Peyer's patch (tissue), 4 donors: ENCODE results near the gene HAUS1.
"Not testable (repeated sequence)": the region's sequence is repeated elsewhere in the genome, so short reads cannot be mapped to it uniquely, and the experiment has no call there.

Experiments
- POLR2A ChIP-seq, 2 donors: fragments of 450-650 bp; IDR thresholded peaks; one replicate each; pipeline ENCODE4 v1.5.1; 2017; ENCODE audit warnings: antibody characterized with exemption in 2 of 2, mild to moderate bottlenecking in 2 of 2, moderate library complexity in 2 of 2
- TF ChIP-seq, protein P1 (sequence below), 6 experiments: fragments of 450-650 bp in 4 of 6; fragments of 200-600 bp in 2 of 6; sonication (generic) in 1 of 6; IDR thresholded peaks; one replicate each; pipeline ENCODE4 v1.5.1; 2017 to 2019; ENCODE audit warnings: antibody characterized with exemption in 6 of 6, mild to moderate bottlenecking in 3 of 6, moderate library complexity in 1 of 6

DNA sequence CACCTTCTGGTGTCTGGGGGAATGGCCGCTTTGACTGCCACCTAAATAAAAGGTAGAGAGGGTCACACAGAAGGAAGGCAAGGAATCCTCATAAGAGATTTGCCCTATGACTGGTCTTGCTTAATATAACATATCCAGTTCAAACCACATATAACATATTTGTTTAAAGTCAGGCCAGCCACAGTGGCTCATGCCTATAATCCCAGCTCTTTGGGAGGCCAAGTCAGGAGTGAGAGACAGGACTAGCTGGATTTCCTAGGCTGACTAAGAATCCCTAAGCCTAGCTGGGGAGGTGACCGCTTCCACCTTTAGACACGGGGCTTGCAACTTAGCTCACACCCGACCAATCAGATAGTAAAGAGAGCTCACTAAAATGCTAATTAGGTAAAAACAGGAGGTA, 60.3 kb downstream of the HAUS1 start:
- TF ChIP-seq, protein P1, sequence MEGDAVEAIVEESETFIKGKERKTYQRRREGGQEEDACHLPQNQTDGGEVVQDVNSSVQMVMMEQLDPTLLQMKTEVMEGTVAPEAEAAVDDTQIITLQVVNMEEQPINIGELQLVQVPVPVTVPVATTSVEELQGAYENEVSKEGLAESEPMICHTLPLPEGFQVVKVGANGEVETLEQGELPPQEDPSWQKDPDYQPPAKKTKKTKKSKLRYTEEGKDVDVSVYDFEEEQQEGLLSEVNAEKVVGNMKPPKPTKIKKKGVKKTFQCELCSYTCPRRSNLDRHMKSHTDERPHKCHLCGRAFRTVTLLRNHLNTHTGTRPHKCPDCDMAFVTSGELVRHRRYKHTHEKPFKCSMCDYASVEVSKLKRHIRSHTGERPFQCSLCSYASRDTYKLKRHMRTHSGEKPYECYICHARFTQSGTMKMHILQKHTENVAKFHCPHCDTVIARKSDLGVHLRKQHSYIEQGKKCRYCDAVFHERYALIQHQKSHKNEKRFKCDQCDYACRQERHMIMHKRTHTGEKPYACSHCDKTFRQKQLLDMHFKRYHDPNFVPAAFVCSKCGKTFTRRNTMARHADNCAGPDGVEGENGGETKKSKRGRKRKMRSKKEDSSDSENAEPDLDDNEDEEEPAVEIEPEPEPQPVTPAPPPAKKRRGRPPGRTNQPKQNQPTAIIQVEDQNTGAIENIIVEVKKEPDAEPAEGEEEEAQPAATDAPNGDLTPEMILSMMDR (IDR thresholded peaks at IDR 0.05) = not testable (repeated sequence)
- not testable (repeated sequence) for TF ChIP-seq POLR2A (IDR thresholded peaks at IDR 0.05)
